GM21528 (cell line): ENCODE results near the gene RTF1.
A peak's percentile ranks its signal among the peaks of the same experiment; 100 is the strongest.
"Not testable (repeated sequence)": the region's sequence is repeated elsewhere in the genome, so short reads cannot be mapped to it uniquely, and the experiment has no call there.

Source experiments
- ATAC-seq: cut with Tn5 transposase; IDR thresholded peaks from one replicate; pipeline ENCODE4 v1.9.1; 2021; ENCODE audit warnings: mild to moderate bottlenecking, moderate library complexity; ENCODE audit not compliant: unreplicated experiment, low FRiP score

Gene RTF1

DNA sequence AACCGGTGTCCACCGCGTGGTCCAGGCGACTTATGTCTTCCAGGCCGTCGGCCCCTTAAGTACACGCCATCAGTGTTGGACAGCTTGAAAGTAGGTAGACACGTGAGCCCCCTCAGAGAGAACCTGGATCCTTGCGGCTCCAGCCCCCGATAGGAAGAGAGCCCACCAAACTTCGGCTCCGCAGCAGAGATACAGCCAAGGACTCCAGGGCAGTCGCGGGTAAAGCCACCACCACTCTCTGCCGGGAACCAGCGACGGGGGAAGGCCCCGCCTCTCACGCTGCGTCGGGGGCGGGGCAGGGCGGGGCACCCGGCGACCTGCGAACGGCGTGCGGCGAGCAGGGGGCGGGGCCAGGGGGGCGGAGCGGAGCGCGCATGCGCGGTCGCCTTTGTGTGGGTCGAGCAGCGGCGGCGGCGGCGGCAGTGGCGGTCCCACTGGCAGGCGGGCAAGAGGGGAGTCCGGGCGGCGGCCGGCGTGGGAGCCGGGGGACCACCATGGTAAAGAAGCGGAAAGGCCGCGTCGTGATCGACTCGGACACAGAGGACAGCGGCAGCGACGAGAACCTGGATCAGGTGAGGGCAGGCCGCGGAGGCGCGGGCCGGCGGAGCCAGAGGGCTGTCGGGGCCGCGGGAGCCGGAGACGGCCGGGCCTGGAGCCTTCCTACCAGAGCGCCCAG is at the start of gene RTF1:
Gene RTF1 (plus strand): TSS at position 354 of the 676 bp plus-strand sequence. CDS start 21 bp downstream, at position 375.
- peak; percentile 87 for ATAC-seq

DNA sequence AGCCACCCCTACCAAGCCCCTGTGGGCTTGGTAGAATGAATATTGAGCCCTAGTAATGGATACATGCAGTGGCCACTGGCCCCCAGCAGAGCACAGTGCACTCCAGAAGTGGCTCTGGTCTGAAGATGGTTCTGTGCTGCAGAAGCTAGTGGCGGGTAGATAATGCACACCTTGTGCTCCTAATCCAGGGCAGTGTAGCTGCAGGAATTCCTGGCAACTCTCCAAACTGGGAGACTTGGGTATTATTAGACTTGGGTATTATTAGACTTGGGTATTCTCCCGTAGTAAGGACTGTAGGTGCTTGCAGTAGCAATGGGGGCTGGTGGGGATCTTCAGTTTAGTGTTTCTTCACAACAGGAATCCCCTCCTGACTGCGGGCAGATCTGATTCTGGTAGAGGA is 49.5 kb upstream of the RTF1 start:
- ATAC-seq, result no peak

DNA sequence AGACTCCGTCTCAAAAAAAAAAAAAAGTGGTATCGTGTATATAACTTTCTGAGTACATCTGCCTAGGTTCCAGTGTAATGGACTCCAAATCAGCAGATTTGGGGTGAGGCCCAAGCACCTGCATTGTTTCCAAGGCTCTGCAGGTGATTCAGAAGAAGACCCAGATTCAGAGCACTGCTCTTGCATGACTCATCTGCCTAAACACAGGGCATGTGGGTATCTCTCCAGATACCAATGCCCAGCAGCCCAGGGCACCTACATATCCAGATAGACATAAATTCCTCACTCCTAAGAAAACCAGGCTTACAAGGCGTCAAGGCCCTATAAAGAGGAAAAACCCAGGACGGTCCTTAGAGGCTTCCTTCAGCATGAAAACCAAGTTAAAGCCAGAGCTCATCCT is 38.9 kb upstream of the RTF1 start:
- ATAC-seq, result no peak

DNA sequence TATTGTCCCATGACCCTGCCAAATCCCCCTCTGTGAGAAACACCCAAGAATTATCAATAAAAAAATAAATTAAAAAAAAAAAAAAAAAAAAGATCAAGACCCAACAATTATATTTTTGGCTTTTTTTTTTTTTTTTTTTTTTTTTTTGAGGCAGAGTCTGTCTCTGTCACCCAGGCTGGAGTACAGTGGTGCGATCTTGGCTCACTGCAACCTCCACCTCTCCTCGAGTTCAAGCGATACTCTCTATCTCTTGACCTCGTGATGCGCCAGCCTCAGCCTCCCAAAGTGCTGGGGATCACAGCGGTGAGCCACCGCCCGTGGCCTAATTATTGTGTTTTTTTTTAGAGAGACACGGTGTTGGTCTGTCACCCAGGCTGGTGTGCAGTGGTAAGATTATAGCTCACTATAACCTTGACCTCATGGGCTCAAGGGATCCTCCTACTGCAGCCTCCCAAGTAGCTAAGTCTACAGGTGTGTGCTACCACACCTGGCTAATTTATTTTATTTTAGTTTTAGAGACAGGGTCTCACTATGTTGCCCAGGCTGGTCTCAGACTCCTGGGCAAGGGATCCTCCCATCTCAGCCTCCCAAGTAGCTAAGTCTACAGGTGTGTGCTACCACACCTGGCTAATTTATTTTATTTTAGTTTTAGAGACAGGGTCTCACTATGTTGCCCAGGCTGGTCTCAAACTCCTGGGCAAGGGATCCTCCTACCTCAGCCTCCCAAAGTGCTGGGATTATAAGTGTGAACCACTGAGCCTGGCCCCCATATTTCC is 32.7 kb upstream of the RTF1 start:
- not testable (repeated sequence) for ATAC-seq

DNA sequence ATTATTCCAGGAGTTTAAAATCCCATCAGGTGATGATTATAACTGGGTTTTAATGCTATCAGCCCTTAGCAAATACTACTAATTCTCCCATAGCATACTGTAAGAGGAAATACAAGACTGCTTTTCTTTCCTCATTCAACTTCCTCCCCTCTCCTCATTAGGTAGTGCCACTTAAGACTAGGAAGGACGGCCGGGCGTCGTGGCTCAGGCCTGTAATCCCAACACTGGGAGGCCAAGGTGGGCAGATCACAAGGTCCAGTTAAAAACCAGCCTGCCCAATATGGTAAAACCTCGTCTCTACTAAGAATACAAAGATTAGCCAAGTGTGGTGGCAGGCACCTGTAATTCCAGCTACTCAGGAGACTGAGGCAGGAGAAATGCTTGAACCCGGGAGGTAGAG is 29.2 kb upstream of the RTF1 start:
- no peak for ATAC-seq

DNA sequence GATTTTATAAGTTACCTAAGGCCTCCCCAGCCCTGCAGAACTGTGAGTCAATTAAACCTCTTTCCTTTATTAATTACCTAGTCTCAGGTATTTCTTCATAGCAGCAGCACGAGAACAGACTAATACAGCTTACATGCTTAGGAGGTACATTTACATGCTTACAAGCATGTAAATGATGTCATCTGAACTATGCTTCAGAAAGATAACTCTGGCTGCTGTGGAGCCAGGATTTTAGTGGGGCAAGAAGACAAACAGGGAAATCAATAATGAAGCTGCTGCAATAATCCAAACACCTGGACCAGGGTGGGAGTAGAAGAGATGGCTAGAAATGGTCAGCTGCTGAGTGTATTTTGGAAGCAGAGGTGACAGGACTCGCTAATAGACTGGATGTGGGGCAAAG is 24.2 kb upstream of the RTF1 start:
- no peak for ATAC-seq

DNA sequence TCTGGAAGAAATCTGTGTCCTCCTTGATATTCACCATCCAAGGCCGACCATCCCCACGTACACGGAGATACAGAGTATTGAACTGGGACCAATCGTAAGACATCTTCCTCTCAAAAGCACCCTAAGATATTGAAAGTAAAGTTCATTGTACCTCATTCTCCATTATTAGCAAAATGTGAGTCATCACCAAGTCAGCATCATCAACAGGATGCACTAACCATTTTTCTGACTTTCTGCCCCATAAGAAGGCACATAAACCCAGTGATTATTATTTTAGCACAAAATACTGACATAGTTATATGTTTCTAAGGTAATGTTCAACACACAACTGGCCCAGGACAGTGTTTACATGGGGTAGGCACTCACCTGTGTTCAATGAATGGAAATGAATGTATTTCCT is 22.0 kb upstream of the RTF1 start:
- ATAC-seq, result no peak

DNA sequence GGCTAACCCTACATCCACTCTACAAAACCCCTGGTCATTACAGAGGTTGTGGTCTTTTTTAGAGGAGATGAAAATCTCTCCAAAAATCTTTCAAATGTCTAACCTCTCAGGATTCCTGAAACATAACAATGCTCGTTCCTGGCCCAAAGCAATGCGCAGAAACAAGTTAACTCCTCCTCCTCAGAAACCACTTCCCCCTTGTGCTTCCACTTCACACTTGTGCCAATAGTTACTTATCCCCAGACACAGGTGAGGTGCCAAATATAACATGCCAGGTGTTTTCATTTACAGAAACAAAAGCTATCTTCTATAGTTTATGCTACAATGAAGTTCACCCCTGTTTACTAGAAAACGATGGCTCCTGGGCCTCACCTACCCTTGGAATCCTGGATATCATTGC is 20.8 kb upstream of the RTF1 start:
- no peak for ATAC-seq

DNA sequence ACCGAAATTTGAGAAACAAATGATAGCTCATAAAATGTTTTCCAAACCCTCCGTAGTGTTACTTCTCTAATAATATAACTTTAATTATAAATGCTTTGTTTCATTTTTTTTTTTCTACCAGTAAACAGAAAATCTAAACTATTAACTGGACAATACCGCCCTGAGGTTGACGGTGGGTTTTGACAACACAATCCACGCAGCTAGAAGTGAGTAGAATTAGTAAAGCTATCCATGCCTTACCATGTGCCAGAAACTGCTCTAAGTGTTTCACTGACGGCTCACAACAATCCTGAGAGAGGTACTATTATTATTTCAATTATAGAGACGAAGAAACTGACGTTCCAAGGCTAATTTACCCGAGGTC is 15.0 kb upstream of the RTF1 start:
- no peak for ATAC-seq

DNA sequence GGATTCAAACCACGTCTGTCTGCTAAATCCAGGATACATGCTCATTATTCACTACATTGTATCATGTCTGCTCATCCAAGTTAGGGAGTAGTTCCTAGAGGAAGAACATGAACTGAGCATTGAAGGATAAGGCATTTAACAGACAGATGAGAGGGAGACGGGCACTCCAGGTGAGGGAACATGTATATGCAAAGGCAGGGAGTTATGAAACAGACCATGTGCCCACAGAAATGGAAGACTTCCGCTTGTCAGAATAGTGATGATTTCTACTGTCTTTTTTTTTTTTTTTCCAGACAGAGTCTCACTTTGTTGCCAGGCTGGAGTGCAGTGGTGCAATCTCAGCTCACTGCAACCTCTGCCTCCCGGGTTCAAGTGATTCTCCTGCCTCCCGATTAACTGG is 9.6 kb upstream of the RTF1 start:
- no peak for ATAC-seq

DNA sequence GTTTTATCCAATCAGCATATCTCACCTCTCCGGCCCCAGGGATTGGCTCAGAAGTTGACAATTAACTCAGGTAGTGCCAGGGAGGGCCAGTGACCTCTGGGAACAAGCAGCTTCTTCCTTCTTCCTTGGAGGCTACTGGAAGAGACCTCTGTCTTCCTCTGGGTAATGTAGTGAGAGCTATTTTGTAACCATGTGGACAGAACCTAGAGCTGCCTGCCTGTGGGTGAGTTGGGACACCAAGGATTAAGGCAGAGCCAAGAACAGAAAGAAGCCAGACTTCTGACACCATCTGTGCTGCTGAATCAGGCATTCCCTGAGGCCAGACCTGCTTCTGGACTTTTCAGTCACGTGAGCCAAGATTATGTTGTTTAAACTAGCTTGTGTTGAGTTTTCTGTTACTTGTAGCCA is 8.7 kb upstream of the RTF1 start:
- ATAC-seq, result no peak

DNA sequence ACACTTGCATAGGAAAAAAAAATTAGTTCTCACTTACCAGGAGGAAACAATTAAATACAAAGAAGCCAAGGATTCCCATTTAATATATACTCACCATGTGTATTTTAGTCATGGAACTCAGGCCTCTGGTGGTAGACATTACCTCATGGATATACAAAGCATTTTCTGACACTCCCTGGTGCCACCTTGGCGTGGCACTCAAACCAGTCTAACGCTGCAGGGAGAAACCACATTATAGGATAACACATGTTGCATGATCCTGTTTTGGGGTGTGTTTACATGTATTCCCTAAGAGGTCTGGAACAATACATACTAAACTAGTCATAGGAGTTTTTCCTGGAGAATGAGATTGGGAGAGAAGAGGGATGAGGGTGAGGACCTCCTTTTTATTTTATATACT is 5.9 kb upstream of the RTF1 start:
- no peak for ATAC-seq

DNA sequence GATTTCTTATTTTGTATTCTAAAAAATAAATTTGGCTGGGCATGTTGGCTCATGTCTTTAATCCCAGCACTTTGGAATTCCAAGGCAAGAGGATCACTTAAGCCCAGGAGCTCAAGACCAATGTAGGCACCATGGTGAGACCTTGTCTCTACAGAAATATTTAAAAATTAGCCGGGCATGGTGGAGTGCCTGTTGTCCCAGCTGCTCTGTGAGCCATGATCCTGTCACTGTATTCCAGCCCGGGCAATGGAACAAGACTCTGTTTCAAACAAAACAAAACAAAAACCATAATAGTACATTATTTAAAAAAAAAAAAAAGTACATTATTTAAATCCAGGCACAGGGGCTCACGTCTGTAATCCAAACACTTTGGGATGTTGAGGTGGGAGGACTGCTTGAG is 5.5 kb upstream of the RTF1 start:
- no peak for ATAC-seq

DNA sequence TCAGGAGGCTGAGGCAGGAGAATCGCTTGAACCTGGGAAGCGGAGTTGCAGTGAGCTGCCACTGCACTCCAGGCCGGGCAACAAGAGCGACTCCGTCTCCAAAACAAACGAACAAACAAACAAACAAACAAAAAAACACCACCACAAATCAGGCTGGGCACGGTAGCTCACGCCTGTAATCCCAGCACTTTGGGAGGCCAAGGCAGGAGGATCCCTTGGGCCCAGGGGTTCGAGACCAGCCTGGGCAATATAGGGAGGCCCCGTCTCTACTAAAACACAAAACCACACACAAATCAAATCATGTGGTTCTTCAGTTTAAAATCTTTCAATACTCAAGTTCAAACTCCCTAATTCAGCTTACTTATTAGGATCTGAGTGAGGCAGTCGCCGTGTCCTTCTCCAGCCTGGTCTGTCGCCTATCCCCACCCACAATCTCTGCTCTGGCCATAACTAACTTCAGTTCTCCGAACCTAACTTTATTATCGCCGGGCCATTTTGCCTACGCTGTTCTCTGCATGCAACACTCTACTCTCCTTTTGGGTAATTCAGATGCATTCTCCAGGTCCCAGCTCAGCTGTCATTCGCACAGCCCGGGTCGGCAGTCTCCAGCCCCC is 660 bp upstream of the RTF1 start:
- peak; percentile 9 for ATAC-seq

DNA sequence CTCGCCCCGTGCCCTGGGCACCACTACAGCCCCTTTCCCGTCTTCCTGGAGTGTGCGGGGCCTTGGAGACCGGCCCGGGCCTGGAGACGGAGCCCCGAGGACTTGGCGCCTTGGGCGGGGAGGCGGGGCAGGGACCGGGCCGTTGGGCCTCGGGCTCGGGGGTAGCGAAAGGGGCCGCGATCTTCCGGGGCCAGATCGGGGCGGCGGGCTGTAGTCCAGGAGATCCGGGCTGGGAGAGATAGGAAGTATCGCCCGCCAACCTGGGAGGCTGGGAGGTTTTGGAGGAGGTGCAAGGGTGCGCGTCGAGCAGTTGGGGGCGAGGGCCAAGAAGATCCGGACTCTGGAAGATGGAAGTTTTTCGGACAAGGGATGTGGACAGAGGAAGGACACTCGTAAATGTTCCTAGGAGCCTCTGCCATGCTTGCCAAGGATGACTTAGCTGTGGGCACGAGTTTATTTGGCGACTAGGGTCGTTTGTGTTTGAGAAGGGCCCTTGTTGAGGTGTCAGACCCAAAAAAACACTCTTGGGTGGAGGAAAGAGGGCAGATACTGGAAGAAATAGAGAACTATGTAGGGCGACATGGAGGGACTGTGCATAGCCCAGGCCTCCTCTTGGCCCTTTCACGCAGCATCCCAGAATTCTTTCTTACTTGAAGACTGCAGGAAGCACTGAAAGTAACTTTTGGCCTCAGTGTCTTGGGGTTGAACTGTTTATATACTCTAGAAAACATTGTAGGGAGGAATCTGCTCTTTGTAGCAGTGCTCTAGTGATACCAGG is 712 bp downstream of the RTF1 start:
- peak; percentile 42 for ATAC-seq

DNA sequence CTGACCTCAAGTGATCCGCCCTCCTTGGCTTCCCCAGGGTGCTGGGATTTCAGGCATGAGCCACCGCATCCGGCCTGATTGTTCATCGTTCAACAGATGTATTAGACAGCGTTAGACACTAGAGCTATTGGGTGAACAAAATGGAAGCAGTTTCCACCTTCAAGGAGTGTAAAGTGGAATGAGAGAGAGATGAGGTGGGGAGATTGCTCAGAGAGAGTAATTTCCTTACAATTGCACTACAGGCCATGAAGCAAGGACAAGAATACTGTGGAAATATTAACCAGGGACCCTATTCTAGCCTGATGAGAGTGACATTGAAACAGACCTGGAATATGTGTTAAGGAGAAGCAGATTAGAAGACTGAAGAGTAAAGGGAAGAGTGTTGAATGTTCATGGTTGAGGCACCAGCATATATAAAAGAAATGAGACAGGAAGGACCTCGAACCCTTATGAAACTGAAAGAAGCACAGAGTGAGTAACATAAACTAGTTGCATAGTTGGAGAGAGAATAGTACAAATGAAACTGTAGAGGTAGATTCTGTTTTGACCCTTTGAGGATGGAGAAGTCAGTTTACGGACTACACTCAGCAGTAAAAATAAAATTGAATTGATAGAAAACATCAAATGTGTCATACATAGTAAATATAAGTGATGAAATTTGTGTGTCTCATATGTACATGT is 7.2 kb downstream of the RTF1 start:
- peak; percentile 61 for ATAC-seq

DNA sequence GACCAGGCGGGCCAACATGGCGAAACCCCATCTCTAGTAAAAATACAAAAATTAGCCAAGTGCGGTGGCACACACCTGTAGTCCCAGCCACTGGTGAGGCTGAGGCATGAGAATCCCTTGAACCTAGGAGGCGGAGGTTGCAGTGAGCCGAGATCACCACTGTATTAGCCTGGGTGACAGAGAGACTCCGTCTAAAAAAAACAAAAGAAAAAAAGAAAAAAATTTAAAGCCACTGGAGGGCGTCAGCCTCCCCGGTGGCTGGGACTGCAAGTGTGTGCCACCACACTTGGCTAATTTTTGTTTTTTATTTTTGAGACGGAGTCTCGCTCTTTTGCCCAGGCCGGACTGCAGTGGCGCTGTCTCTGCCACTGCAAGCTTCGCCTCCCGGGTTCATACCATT is 7.9 kb downstream of the RTF1 start:
- no peak for ATAC-seq

DNA sequence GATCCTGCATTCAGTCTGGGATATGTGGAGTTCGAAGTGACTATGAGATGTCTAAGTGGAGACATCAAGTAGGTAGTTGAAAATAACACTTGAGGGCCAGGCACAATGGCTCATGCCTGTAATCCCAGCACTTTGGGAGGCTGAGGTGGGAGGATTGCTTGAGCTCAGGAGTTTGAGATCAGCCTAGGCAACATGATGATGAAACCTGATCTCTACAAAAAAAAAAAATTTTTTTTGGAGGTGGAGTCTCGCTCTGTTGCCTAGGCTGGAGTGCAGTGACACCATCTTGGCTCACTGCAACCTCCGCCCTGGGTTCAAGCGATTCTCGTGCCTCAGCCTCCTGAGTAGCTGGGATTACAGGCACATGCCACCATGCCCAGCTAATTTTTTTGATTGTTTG is 9.0 kb downstream of the RTF1 start:
- ATAC-seq, result not testable (repeated sequence)

DNA sequence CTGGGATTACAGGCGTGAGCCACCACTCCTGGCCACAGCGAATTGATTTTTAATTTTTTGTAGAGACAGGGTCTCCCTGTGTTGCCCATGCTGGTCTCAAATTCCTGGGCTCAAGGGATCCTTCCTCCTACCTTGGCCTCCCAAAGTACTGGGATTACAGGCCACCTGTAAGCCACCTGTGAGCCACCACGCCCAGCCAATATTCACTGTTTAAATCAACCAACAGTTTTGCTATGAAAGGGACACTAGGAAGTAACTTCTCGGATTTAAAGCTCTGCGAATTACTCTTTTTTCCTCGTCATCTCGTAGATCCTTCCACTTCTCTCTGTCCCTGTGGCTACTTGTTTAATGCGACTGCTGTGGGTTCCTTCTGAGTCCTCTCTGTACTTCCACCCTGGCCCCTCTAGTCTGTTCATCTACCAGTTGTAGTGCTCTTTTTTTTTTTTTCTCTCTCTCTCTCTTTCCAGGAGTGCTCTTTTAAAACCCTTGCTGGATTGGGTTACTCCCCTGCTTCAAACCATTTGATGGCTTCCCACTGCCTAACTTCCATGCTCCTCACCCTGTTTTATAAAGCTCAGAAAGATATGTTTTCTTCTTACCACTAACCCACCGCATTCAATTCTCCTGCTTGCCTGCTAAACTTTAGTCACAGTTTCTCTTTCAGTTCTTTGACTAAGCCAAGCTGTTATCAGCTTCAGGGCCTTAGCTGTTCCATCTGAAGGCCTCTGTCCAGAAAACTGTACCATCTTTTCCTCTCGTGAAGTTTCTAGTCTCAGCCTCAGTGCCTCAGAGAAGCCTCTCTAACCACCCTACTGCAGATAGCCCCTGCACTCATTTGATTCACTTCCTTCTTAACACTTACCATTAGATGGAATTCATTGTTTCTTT is 12.4 kb downstream of the RTF1 start:
- peak; percentile 81 for ATAC-seq
